K562 (cell line): ENCODE measurements around the gene HS3ST4. TPM values are rescaled to one million over a fixed set of nuclear protein-coding genes. Genes with fewer than 3 reads are reported as not detected.

ENCODE experiments used
- ATAC-seq: fragments of 200-7000 bp; cut with Tn5 transposase; 3 replicates; pipeline ENCODE4 v1.9.1; 2020; ENCODE audit warnings: moderate library complexity
- BruUV-seq: library from RNA; stranded (reverse); fragments of 400-500 nt; replicated peaks from 2 replicates; lab custom pipeline; 2021; lab: Mats Ljungman, UMichigan
- CTCF ChIA-PET: fragments of 300-600 bp; formaldehyde crosslinking; extraction: SDS; loops from one replicate; lab custom pipeline; 2021; ENCODE audit warnings: low intra/inter-chr PET ratio; lab: Yijun Ruan, JAX
- POLR2A ChIA-PET: fragments of 300-600, 350-650 bp; sonication (Branson Sonifier 250); formaldehyde crosslinking; extraction: SDS; loops from one replicate; lab custom pipeline; 2021; ENCODE audit warnings: antibody characterized with exemption, inconsistent platforms; lab: Yijun Ruan, JAX
- DNase-seq, 4 experiments: peaks; one replicate each; pipeline versions ENCODE4 v3.0.0 to v3.0.0-alpha.2; 2011 to 2018; ENCODE audit warnings: low spot score in 3 of 4, mixed read lengths in 3 of 4; ENCODE audit errors: extremely low read depth in 1 of 4
- FAIRE-seq: peaks from 2 replicates; lab custom pipeline; 2011; peaks lifted over from hg19 to GRCh38; lab: Jason Lieb, UNC
- H2AFZ ChIP-seq: 2 replicates; pipeline ENCODE4 v1.6.0; 2011; ENCODE audit warnings: low read depth, low read length, control low read depth, inconsistent platforms
- H3K27ac ChIP-seq: fragments of 200-600 bp; 3 replicates; pipeline ENCODE4 v1.8.0; 2011; ENCODE audit warnings: low read depth, mild to moderate bottlenecking, control low read depth, inconsistent platforms, low read length, moderate library complexity, mixed read lengths; ENCODE audit errors: extremely low read depth
- H3K27me3 ChIP-seq, 2 experiments: fragments of 300-600 bp in 1 of 2; 2 replicates in 1 of 2; 3 replicates in 1 of 2; pipeline versions ENCODE4 v1.6.0 to v1.8.0; 2011; ENCODE audit warnings: inconsistent platforms in 2 of 2, low read length in 2 of 2, mild to moderate bottlenecking in 1 of 2, mixed read lengths in 1 of 2, moderate library complexity in 1 of 2; ENCODE audit not compliant: control insufficient read depth in 2 of 2, insufficient read depth in 2 of 2
- H3K36me3 ChIP-seq: fragments of 300-600 bp; 3 replicates; pipeline ENCODE4 v1.8.0; 2011; ENCODE audit warnings: mild to moderate bottlenecking, low read length, inconsistent platforms; ENCODE audit not compliant: control insufficient read depth, insufficient read depth
- H3K4me1 ChIP-seq, 2 experiments: fragments of 200-600 bp in 1 of 2; replicated peaks in 1 of 2; 2 replicates in 1 of 2; 3 replicates in 1 of 2; pipeline versions ENCODE4 v1.5.1 to v1.8.0; 2011; ENCODE audit warnings: inconsistent platforms in 2 of 2, low read length in 2 of 2, mild to moderate bottlenecking in 1 of 2, mixed read lengths in 1 of 2, moderate library complexity in 1 of 2; ENCODE audit not compliant: control insufficient read depth in 2 of 2, insufficient read depth in 2 of 2
- H3K4me2 ChIP-seq: 2 replicates; pipeline ENCODE4 v1.6.1; 2011; ENCODE audit warnings: low read length, control low read depth, inconsistent platforms, mixed read lengths; ENCODE audit not compliant: insufficient read depth
- H3K4me3 ChIP-seq: fragments of 200-600 bp; sonication (generic), shearing (Covaris generic); 2 replicates; pipeline ENCODE4 v1.5.1; 2016; ENCODE audit warnings: control low read depth, inconsistent platforms
- H3K79me2 ChIP-seq: fragments of 200-600 bp; 3 replicates; pipeline ENCODE4 v1.8.0; 2011; ENCODE audit warnings: low read length, inconsistent platforms; ENCODE audit not compliant: control insufficient read depth, insufficient read depth
- H3K9ac ChIP-seq, 2 experiments: 2 replicates each; pipeline versions ENCODE4 v1.6.0 to v1.6.1; 2011; ENCODE audit warnings: low read depth in 2 of 2, low read length in 2 of 2, control low read depth in 1 of 2, inconsistent platforms in 1 of 2, mild to moderate bottlenecking in 1 of 2, mixed read lengths in 1 of 2; ENCODE audit not compliant: insufficient read depth in 1 of 2
- H3K9me1 ChIP-seq: one replicate; pipeline ENCODE4 v1.6.0; 2011; ENCODE audit warnings: inconsistent platforms, mild to moderate bottlenecking, low read length, moderate library complexity; ENCODE audit not compliant: control insufficient read depth, insufficient read depth
- H3K9me3 ChIP-seq: replicated peaks from 2 replicates; pipeline ENCODE4 v1.5.1; 2011; ENCODE audit warnings: low read depth, low read length, inconsistent platforms; ENCODE audit not compliant: control insufficient read depth, insufficient read depth
- H4K20me1 ChIP-seq: replicated peaks from 2 replicates; pipeline ENCODE4 v1.6.1; 2011; ENCODE audit warnings: low read length, inconsistent platforms, mixed read lengths; ENCODE audit not compliant: control insufficient read depth, insufficient read depth
- E2F6 ChIP-seq, 2 experiments: IDR thresholded peaks; 2 replicates each; pipeline ENCODE4 v1.6.1; 2011; ENCODE audit warnings: borderline replicate concordance in 1 of 2, control low read depth in 1 of 2, low read depth in 1 of 2, low read length in 1 of 2, mild to moderate bottlenecking in 1 of 2, mixed read lengths in 1 of 2, moderate library complexity in 1 of 2; ENCODE audit not compliant: insufficient read depth in 1 of 2, insufficient read length in 1 of 2, poor library complexity in 1 of 2, severe bottlenecking in 1 of 2; ENCODE audit errors: extremely low read depth in 1 of 2
- ZNF512 ChIP-seq: IDR thresholded peaks from 2 replicates; pipeline ENCODE4 v1.6.1; 2016; ENCODE audit warnings: missing genetic modification characterization, missing compliant biosample characterization
- WGBS: fragments of 100-300 bp; shearing (Covaris generic); methylation state at CpG from one replicate; pipeline ENCODE4 v1.1.6; 2016; ENCODE audit warnings: low coverage, mixed read lengths; ENCODE audit not compliant: insufficient coverage; ENCODE audit errors: missing lambda C conversion rate; 5-methylcytosine and 5-hydroxymethylcytosine counted together
- in situ Hi-C: fragments of 300-500 bp; cut with MboI; formaldehyde crosslinking; loops from 4 replicates; pipeline ENCODE4 v1.15.0; 2018; ENCODE audit warnings: inconsistent platforms, mixed read lengths
- intact Hi-C: fragments of 100-400 bp; cut with micrococcal nuclease; formaldehyde crosslinking; loops from 2 replicates; pipeline ENCODE4 v1.14.2; 2022
- polyA plus RNA-seq, 8 experiments: library from polyadenylated mRNA; depleted of rRNA in 4 of 8; stranded (reverse) in 5 of 8; unstranded in 3 of 8; fragments of >200 nt; fragmentation: Nextera tagmentation in 2 of 8; fragmentation: Illumina TruSeq in 1 of 8; extraction: Ambion mirVana in 2 of 8; extraction: Trizol in 1 of 8; gene quantifications; 2 replicates each; pipeline versions ENCODE4 v1.2.1 to v1.2.3, GENCODE V29; 2011 to 2014; ENCODE audit warnings: inconsistent platforms in 1 of 8, missing spikeins in 1 of 8
- total RNA-seq, 7 experiments: library from RNA; depleted of rRNA in 6 of 7; stranded (reverse); fragments of >200 nt in 6 of 7; fragmentation: Illumina TruSeq in 2 of 7; extraction: Trizol in 2 of 7; gene quantifications; 2 replicates each; pipeline versions ENCODE4 v1.2.1 to v1.2.3, GENCODE V29; 2011 to 2021; ENCODE audit warnings: low replicate concordance in 1 of 7

The HS3ST4 gene
- total and polyA plus RNA-seq, 9 of the 15 experiments (the other 6 are each of a cell fraction or from before 2014, with no cell fraction given) = not detected

- FAIRE-seq (no peak), DNase-seq (no peak)
- in situ Hi-C loops = no loop called here
These were observed 38.6 kb downstream of the HS3ST4 start for GRCh38 chr16:25730396-25730795.

More at GRCh38 chr16:25730396-25730795, 38.6 kb downstream of the HS3ST4 start:
- no peak for ATAC-seq
- peaks cover 0 to 15% of the 10 kb centered on the region in 2 experiments; a peak in 3 of 5 replicates for H3K27me3 ChIP-seq
- POLR2A ChIA-PET = interaction anchor here (1.2 kb wide), 1 partner anchor 12 kb away, joined by 4 read pairs; no protein-coding TSS in a partner anchor
- no peaks in the 10 kb centered on the region for H3K4me1 ChIP-seq
- no peaks in the 10 kb centered on the region for H3K9me1 ChIP-seq
- no peaks in the 10 kb centered on the region for H3K79me2 ChIP-seq
- no peaks in the 10 kb centered on the region for H3K9me3 ChIP-seq
- H3K36me3 ChIP-seq = no peaks in the 10 kb centered on the region
- H3K4me3 ChIP-seq = no peak overlapping the region
- no TSS peak for BruUV-seq
- H3K9ac ChIP-seq = no peak overlapping the region
- H4K20me1 ChIP-seq = no peaks in the 10 kb centered on the region
- CTCF ChIA-PET = no interaction called here
- H3K27ac ChIP-seq = no peak overlapping the region
- H2AFZ ChIP-seq = no peak overlapping the region
- 0% methylated on average over 3 of the region's 3 CpGs for WGBS
- intact Hi-C loops = no loop called here
- TF ChIP-seq E2F6 (IDR thresholded peaks at IDR 0.05; ENCODE audit: borderline replicate concordance in 1 of 2, extremely low read depth in 1 of 2, insufficient read depth in 1 of 2, insufficient read length in 1 of 2, low read depth in 1 of 2, low read length in 1 of 2, poor library complexity in 1 of 2, severe bottlenecking in 1 of 2) (no peak), ZNF512 (tag) (peak; percentile 49; the same call in 1 of the 2 replicates)
- no peak overlapping the region for H3K4me2 ChIP-seq
